GM12864 (cell line): ENCODE data around the gene ITGBL1.

Source experiments
- DNase-seq: peaks from one replicate; pipeline ENCODE4 v3.0.0-alpha.2; 2011; ENCODE audit warnings: low read depth
- H3K4me3 ChIP-seq: 2 replicates; pipeline ENCODE4 v1.5.1; 2011; ENCODE audit warnings: mild to moderate bottlenecking, low read depth, low read length, control low read depth
- CTCF ChIP-seq: IDR thresholded peaks from 2 replicates; pipeline ENCODE4 v1.5.1; 2011; ENCODE audit warnings: low read depth, mild to moderate bottlenecking, moderate library complexity, low read length, control low read depth, inconsistent platforms; ENCODE audit errors: missing control alignments

The ITGBL1 gene

GRCh38 chr13:101554420-101555125 lies 102.1 kb downstream of the ITGBL1 start:
- DNase-seq: no peak
- no peak for TF ChIP-seq CTCF
- H3K4me3 ChIP-seq: no peak overlapping the region

- TF ChIP-seq CTCF: no peak
- DNase-seq: no peak
Observed at GRCh38 chr13:101555610-101556009, 103.1 kb downstream of the ITGBL1 start.

GRCh38 chr13:101556676-101557123 lies 104.2 kb downstream of the ITGBL1 start:
- H3K4me3 ChIP-seq: no peak overlapping the region
- DNase-seq: no peak
- TF ChIP-seq CTCF: no peak

More at GRCh38 chr13:101555610-101556009, 103.1 kb downstream of the ITGBL1 start:
- H3K4me3 ChIP-seq: no peak overlapping the region

GRCh38 chr13:101565317-101565716 lies 112.8 kb downstream of the ITGBL1 start:
- H3K4me3 ChIP-seq: no peak overlapping the region
- no peak for TF ChIP-seq CTCF
- DNase-seq: no peak

GRCh38 chr13:101567841-101568240 lies 115.4 kb downstream of the ITGBL1 start:
- no peak for DNase-seq
- no peak overlapping the region for H3K4me3 ChIP-seq
- no peak for TF ChIP-seq CTCF

- no peak overlapping the region for H3K4me3 ChIP-seq
- TF ChIP-seq CTCF: no peak
- DNase-seq: no peak
Observed at GRCh38 chr13:101569807-101570206, 117.3 kb downstream of the ITGBL1 start.

GRCh38 chr13:101570410-101570809 lies 117.9 kb downstream of the ITGBL1 start:
- H3K4me3 ChIP-seq: no peak overlapping the region
- TF ChIP-seq CTCF: no peak
- no peak for DNase-seq
